PC-3 (cell line): ENCODE measurements around the gene RPAP2. TPM values are rescaled to one million over a fixed set of nuclear protein-coding genes. Genes with fewer than 3 reads are reported as not detected.

Experiments
- ATAC-seq: fragments of 200-7000 bp; cut with Tn5 transposase; 2 replicates; pipeline ENCODE4 v1.9.1; 2020; ENCODE audit warnings: mild to moderate bottlenecking, moderate library complexity
- BruUV-seq: library from RNA; stranded (reverse); fragments of 400-500 nt; replicated peaks from 2 replicates; lab custom pipeline; 2021; lab: Mats Ljungman, UMichigan
- CTCF ChIA-PET: fragments of 300-600 bp; sonication (Branson Sonifier 250); formaldehyde crosslinking; loops from one replicate; lab custom pipeline; 2022; ENCODE audit warnings: antibody characterized with exemption; lab: Charles Lee
- POLR2A ChIA-PET: fragments of 300-600 bp; sonication (Branson Sonifier 250); formaldehyde crosslinking; loops from one replicate; lab custom pipeline; 2022; ENCODE audit warnings: antibody characterized with exemption; ENCODE audit not compliant: unreplicated experiment; lab: Charles Lee
- DNase-seq: peaks from one replicate; pipeline ENCODE4 v3.0.0-alpha.2; 2015
- H2AFZ ChIP-seq: fragments of 300-600 bp; sonication (generic); 2 replicates; pipeline ENCODE4 v1.6.0; 2016; ENCODE audit warnings: antibody characterized with exemption, low read length
- H3F3A ChIP-seq: fragments of 300-600 bp; sonication (generic); one replicate; pipeline ENCODE4 v1.6.0; 2017; ENCODE audit warnings: antibody characterized with exemption, low read length, control low read depth, mild to moderate bottlenecking; ENCODE audit not compliant: unreplicated experiment
- H3K27ac ChIP-seq: fragments of 300-600 bp; sonication (generic); 2 replicates; pipeline ENCODE4 v1.5.1; 2016; ENCODE audit warnings: mild to moderate bottlenecking, low read length
- H3K27me3 ChIP-seq: fragments of 300-600 bp; sonication (generic); 2 replicates; pipeline ENCODE4 v1.6.1; 2016; ENCODE audit warnings: low read length, mixed read lengths
- H3K36me3 ChIP-seq: fragments of 300-600 bp; sonication (generic); 2 replicates; pipeline ENCODE4 v1.6.1; 2016; ENCODE audit warnings: low read depth, mixed run types, low read length, mixed read lengths
- H3K4me1 ChIP-seq: fragments of 300-600 bp; sonication (generic); 2 replicates; pipeline ENCODE4 v1.5.1; 2016; ENCODE audit warnings: low read length; ENCODE audit not compliant: insufficient read depth
- H3K4me2 ChIP-seq: fragments of 300-600 bp; sonication (generic); 2 replicates; pipeline ENCODE4 v1.6.0; 2016; ENCODE audit warnings: low read length
- H3K4me3 ChIP-seq: fragments of 300-600 bp; sonication (generic); 2 replicates; pipeline ENCODE4 v1.5.1; 2016; ENCODE audit warnings: mild to moderate bottlenecking, low read length, mixed read lengths
- H3K79me2 ChIP-seq: fragments of 300-600 bp; sonication (generic); 2 replicates; pipeline ENCODE4 v1.6.1; 2017; ENCODE audit warnings: low read length, mixed read lengths
- H3K9ac ChIP-seq: fragments of 300-600 bp; sonication (generic); 2 replicates; pipeline ENCODE4 v1.6.0; 2016; ENCODE audit warnings: mild to moderate bottlenecking, low read length
- H3K9me2 ChIP-seq: fragments of 300-600 bp; sonication (generic); replicated peaks from 2 replicates; pipeline ENCODE4 v1.6.1; 2016; ENCODE audit warnings: mixed run types, low read length, mixed read lengths
- H3K9me3 ChIP-seq: fragments of 300-600 bp; sonication (generic); 2 replicates; pipeline ENCODE4 v1.6.1; 2016; ENCODE audit warnings: low read length, mixed read lengths
- H4K20me1 ChIP-seq: fragments of 300-600 bp; sonication (generic); 2 replicates; pipeline ENCODE4 v1.6.1; 2016; ENCODE audit warnings: low read length, mixed read lengths
- CTCF ChIP-seq: fragments of 300-600 bp; sonication (generic); conservative IDR thresholded peaks from 2 replicates; pipeline ENCODE4 v1.5.1; 2017; ENCODE audit warnings: antibody characterized with exemption, low read depth, mild to moderate bottlenecking, low read length
- EZH2 ChIP-seq: fragments of 300-600 bp; sonication (generic); IDR thresholded peaks from one replicate; pipeline ENCODE4 v1.6.1; 2017; ENCODE audit warnings: antibody characterized with exemption, mild to moderate bottlenecking, low read length; ENCODE audit not compliant: unreplicated experiment
- EZH2phosphoT487 ChIP-seq: fragments of 300-600 bp; sonication (generic); IDR thresholded peaks from 2 replicates; pipeline ENCODE4 v1.6.1; 2018; ENCODE audit warnings: mild to moderate bottlenecking, antibody characterized with exemption, low read length, borderline replicate concordance
- intact Hi-C: fragments of 100-400 bp; cut with micrococcal nuclease; formaldehyde crosslinking; loops from 2 replicates; pipeline ENCODE4 v1.9.0; 2023
- total RNA-seq: library from RNA; depleted of rRNA; stranded (reverse); fragments of >200 nt; gene quantifications from 2 replicates; pipeline ENCODE4 v1.2.3, GENCODE V29; 2014

Gene RPAP2
- total RNA-seq, 1 experiment from 2014 or later = 4.3 TPM

GRCh38 chr1:92323473-92324453 lies 24.9 kb downstream of the RPAP2 start:
- BruUV-seq = TSS peak; percentile 20
- Histone ChIP-seq H3K27ac (no peak overlapping the region), H3K4me3 (no peak overlapping the region), H3K36me3 (peaks cover 50% of the 10 kb centered on the region), H3K9me2 (no peaks in the 10 kb centered on the region), H3F3A (no peaks in the 10 kb centered on the region), H3K27me3 (no peaks in the 10 kb centered on the region), H3K4me1 (no peaks in the 10 kb centered on the region; the same call in 1 of the 2 replicates), H4K20me1 (no peaks in the 10 kb centered on the region), H3K4me2 (no peak overlapping the region), H2AFZ (no peak overlapping the region), H3K79me2 (no peaks in the 10 kb centered on the region), H3K9ac (no peak overlapping the region), H3K9me3 (no peaks in the 10 kb centered on the region)
- intact Hi-C loops = no loop called here
- ChIA-PET CTCF (no interaction called here), POLR2A (no interaction called here)
- ATAC-seq = no peak
- TF ChIP-seq CTCF (no peak), EZH2 (no peak), EZH2phosphoT487 (no peak)
- DNase-seq = no peak

DNA sequence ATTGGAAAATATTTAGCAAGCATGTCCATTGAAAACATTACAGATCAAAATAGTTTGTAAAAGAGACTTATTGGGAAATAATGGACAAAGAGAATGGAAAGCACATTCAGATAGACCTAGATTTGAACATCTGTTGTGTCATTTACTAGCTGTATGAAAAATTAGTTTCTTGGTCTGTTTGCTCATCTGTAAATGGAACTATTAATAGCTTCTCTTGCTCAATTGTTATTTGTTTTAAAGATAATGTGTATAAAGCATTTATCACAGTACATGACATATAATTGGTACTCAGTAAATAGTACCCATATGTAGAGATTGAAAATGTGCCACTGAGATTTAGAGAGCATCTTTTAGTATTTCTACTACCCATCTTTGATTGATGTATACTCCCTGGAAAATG lies 25.9 kb downstream of the RPAP2 start:
- H2AFZ ChIP-seq = no peak overlapping the region
- H4K20me1 ChIP-seq = no peaks in the 10 kb centered on the region
- no peak overlapping the region for H3K4me2 ChIP-seq
- H3K79me2 ChIP-seq = no peaks in the 10 kb centered on the region
- no peak overlapping the region for H3K4me3 ChIP-seq
- H3K9me3 ChIP-seq = no peaks in the 10 kb centered on the region
- no peaks in the 10 kb centered on the region for H3F3A ChIP-seq
- DNase-seq (no peak), ATAC-seq (no peak)
- intact Hi-C loops = no loop called here
- H3K27me3 ChIP-seq = no peaks in the 10 kb centered on the region
- POLR2A ChIA-PET = no interaction called here
- no peak overlapping the region for H3K9ac ChIP-seq
- no peak overlapping the region for H3K27ac ChIP-seq
- H3K9me2 ChIP-seq = no peaks in the 10 kb centered on the region
- peaks cover 9% of the 10 kb centered on the region; the same call in 1 of the 2 replicates for H3K4me1 ChIP-seq
- CTCF ChIA-PET = no interaction called here
- H3K36me3 ChIP-seq = peaks cover 52% of the 10 kb centered on the region
- no TSS peak for BruUV-seq
- TF ChIP-seq CTCF (no peak), EZH2 (no peak), EZH2phosphoT487 (no peak)
